AG10803 (cell line): Measurements from ENCODE around the gene SCP2.

ENCODE experiments used
- DNase-seq: peaks from one replicate; pipeline ENCODE4 v3.0.0; 2010; ENCODE audit warnings: low read depth
- H3K4me3 ChIP-seq: 2 replicates; pipeline ENCODE4 v1.5.1; 2011; ENCODE audit warnings: mild to moderate bottlenecking, low read length, control low read depth
- TF ChIP-seq, protein P1 (sequence below): conservative IDR thresholded peaks from 2 replicates; pipeline ENCODE4 v1.5.1; 2011; ENCODE audit warnings: mild to moderate bottlenecking, low read length, control low read depth, inconsistent platforms

Gene SCP2, protein sequence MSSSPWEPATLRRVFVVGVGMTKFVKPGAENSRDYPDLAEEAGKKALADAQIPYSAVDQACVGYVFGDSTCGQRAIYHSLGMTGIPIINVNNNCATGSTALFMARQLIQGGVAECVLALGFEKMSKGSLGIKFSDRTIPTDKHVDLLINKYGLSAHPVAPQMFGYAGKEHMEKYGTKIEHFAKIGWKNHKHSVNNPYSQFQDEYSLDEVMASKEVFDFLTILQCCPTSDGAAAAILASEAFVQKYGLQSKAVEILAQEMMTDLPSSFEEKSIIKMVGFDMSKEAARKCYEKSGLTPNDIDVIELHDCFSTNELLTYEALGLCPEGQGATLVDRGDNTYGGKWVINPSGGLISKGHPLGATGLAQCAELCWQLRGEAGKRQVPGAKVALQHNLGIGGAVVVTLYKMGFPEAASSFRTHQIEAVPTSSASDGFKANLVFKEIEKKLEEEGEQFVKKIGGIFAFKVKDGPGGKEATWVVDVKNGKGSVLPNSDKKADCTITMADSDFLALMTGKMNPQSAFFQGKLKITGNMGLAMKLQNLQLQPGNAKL

DNA sequence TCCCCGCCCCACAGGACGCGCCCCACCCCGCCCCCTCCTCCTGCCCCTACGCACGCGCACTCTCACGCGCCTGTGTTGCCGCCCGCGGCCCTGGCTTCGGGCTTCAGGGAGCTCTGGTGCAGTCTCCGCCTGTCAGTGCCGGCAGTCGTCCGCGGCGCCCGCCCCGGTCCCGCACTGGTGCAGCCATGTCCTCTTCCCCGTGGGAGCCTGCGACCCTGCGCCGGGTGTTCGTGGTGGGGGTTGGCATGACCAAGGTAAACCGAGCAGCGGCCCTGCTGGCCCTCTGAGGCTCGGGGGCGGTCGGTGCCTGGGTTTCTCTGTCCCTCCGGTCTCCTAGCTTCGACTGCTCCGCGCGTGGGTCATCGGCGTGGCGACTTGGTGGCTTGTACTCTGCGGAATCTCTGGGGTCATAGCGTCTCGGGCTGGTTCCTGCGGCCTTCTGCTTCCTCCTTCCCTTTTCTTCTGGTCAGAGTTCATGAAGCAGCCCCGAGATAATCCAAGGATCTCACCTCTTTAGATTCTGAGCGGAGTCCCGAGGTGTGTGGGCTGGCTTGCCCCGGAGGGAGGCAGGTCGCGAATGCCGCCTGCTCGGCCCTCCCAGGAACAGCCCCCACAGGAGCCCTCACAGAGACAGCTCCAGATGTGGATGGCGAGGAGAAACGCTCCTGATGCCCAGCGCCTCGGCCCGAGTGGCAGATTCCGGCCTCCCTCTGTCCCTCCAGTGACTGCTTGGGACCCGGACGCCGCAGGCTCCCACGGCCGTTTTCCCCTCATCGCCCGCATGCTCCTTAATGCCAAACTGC, at the start of gene SCP2:
SCP2 (plus strand) TSS at position 65 of the 803 bp plus-strand sequence; CDS start at position 186, 121 bp downstream.
- peak; percentile 70 for DNase-seq
- TF ChIP-seq, protein P1, sequence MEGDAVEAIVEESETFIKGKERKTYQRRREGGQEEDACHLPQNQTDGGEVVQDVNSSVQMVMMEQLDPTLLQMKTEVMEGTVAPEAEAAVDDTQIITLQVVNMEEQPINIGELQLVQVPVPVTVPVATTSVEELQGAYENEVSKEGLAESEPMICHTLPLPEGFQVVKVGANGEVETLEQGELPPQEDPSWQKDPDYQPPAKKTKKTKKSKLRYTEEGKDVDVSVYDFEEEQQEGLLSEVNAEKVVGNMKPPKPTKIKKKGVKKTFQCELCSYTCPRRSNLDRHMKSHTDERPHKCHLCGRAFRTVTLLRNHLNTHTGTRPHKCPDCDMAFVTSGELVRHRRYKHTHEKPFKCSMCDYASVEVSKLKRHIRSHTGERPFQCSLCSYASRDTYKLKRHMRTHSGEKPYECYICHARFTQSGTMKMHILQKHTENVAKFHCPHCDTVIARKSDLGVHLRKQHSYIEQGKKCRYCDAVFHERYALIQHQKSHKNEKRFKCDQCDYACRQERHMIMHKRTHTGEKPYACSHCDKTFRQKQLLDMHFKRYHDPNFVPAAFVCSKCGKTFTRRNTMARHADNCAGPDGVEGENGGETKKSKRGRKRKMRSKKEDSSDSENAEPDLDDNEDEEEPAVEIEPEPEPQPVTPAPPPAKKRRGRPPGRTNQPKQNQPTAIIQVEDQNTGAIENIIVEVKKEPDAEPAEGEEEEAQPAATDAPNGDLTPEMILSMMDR = no peak
- peak within 1 kb of the TSS; percentile 80 for H3K4me3 ChIP-seq

DNA sequence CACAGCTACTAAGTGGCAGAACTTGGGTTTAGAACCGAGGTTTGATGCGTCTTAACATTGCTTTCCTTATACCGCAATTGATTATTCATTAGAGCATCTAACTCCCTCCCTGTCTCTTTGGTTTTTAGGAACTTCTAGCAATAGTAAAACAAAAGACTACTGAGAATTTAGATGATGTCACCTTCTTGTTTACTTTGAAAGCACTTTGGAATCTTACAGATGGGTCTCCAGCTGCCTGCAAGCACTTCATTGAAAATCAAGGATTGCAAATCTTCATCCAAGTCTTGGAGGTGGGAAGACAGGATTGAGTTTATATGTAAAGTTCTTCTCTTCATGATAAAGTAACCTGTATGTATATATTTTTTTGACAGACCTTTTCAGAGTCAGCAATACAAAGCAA, 49.5 kb upstream of the SCP2 start:
- DNase-seq = peak; percentile 25
- TF ChIP-seq, protein P1 = no peak
- H3K4me3 ChIP-seq = no peak overlapping the region

DNA sequence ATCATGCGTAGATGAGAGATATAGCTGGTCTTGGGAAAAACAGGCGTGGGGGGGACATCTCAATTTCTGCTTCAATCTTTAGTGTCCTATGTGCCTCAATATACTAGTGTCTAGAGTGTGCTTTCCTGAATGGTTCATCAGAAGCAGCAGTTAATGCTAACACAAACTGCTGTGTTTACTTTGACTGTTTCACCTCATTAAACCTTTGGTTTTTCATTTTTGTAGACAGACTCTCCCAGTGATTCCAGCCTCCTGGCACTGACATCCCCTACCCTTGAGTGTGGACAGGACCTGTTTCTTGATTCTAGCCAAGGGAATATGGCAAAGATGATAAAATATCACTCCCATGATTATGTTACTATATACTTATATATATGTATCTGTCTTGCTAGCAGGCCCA, 46.9 kb upstream of the SCP2 start:
- TF ChIP-seq, protein P1 = no peak
- H3K4me3 ChIP-seq = no peak overlapping the region
- DNase-seq = no peak

DNA sequence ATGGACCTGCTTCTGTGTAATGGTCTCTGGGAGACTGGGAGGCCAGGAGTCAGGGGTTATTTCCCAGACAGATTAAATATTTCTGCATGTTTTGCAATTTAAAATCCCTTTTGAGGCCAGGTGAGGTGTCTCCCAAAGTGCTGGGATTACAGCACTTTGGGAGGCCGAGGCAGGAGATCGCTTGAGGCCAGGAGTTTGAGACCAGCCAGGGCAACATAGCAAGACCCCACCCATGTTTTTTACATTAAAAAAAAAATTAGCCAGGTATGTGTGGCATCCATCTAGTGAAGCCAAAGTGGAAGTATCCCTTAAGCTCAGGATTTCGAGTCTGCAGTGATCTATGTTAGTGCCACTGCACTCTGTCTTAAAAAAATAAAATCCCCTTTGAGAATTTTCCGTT, 39.6 kb upstream of the SCP2 start:
- TF ChIP-seq, protein P1 = no peak
- no peak overlapping the region for H3K4me3 ChIP-seq
- DNase-seq = no peak

DNA sequence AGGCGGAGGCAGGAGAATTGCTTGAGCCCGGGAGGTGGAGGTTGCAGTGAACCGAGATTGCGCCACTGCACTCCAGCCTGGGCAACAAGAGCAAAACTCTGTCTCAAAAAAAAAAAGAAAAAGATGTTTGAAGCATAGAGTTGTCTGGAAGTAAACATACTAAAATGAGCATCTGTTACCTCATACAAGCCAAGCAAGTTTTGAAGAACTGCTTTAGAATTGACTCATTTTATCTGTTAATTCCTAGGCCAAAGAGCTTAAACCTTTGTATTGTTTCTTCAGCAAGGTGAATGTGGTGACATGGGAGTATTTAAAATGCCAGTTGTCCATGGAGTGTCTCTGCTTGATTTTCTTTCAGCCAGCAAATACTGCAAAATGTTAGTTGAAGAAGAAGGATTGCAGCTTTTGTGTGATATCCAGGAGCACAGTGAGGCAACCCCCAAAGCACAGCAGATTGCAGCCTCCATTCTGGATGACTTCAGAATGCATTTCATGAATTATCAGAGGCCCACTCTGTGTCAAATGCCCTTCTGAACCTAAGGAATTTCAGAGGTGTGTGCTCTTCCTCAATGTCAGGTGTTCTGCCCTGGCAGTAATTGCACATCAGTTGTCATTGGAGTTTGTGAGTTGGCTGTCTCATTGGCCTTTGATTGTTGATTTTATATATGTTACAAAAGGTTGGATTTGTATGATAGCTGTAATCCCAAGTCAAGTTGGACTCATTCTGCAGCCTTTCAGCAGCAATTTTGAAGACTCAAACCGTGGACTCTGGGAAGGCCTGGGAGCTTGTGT, 34.5 kb upstream of the SCP2 start:
- no peak for DNase-seq
- H3K4me3 ChIP-seq = no peak overlapping the region
- TF ChIP-seq, protein P1 = no peak

DNA sequence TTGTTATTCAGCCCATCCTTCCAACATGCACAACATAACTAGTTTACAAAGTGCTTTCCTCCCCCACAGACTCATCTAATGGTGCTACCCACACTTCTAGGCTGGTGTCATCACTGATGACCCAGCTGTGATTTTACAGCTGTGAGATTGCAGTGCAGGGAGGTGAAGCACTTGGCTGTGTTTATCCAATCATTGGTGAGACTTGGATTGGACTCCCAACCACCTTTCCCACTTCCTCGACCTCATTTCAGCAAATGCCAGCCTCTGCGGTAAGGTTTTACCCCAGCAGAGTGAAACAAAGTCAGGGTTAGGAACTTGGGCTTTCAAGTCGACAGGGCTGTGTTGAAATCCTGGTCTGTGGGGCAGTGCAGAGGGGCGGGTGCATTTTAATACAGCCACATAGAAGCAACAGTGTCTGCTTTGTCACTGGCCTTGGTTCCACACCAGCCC, 27.6 kb upstream of the SCP2 start:
- DNase-seq = peak; percentile 24
- TF ChIP-seq, protein P1 = no peak

More for the DNA sequence above, 27.6 kb upstream of the SCP2 start:
- no peak overlapping the region for H3K4me3 ChIP-seq
